ENCODE measurements around the gene C1QB.

DNA sequence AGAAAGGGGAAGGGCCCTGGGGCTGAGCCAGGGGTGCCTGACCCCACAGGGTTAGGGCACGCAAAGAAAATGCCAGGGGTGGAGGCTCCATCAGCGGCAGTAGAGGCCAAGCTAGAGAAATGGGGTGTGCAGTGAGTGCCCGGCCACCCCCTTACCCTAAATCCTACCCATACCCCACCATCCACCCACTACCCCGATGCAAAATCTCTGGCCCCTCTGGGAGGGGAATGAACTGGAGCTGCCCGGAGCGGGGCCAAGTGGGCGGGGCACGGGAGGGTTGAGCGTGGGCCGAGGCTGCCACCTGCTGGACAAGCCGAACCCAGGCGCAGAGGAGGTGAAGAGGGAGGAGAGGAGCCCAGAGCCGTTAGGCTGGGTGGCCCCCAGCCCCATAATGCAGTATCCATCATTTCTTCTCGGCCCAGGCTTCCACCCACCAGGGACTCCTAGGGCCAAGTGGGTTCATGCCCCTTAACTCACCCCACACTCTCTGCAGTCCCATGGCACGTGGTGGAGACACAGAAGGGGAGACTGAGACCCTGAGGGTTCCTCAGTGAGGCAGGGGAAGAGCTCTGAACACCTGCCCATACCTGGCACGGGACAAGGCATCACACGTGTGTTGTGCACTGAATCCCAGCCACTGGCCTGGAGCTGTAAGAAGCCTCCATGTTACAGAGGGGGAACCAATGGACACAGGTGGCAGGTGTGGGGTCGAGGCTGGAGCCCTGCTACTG lies 11.0 kb upstream of the C1QB start:
- no peak for TF ChIP-seq PPARA (CRISPR knock-in tag; IDR thresholded peaks at IDR 0.05; ENCODE audit: borderline replicate concordance)
- no peak for TF ChIP-seq ARNTL (CRISPR knock-in tag; IDR thresholded peaks at IDR 0.05; ENCODE audit: borderline replicate concordance, low read depth)
- no peak for TF ChIP-seq GLIS3 (CRISPR knock-in tag; IDR thresholded peaks at IDR 0.05)
- no peak for TF ChIP-seq ZFP3 (CRISPR knock-in tag; IDR thresholded peaks at IDR 0.05)
- TF ChIP-seq, protein P1, sequence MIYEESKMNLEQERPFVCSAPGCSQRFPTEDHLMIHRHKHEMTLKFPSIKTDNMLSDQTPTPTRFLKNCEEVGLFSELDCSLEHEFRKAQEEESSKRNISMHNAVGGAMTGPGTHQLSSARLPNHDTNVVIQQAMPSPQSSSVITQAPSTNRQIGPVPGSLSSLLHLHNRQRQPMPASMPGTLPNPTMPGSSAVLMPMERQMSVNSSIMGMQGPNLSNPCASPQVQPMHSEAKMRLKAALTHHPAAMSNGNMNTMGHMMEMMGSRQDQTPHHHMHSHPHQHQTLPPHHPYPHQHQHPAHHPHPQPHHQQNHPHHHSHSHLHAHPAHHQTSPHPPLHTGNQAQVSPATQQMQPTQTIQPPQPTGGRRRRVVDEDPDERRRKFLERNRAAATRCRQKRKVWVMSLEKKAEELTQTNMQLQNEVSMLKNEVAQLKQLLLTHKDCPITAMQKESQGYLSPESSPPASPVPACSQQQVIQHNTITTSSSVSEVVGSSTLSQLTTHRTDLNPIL (CRISPR knock-in tag; IDR thresholded peaks at IDR 0.05; ENCODE audit: low read depth): no peak
- TF ChIP-seq ZC3H10 (CRISPR knock-in tag; IDR thresholded peaks at IDR 0.05): no peak
- no peak for TF ChIP-seq RARB (CRISPR knock-in tag; IDR thresholded peaks at IDR 0.05)
- TF ChIP-seq TOX (CRISPR knock-in tag; IDR thresholded peaks at IDR 0.05; ENCODE audit: borderline replicate concordance): no peak
- no peak for TF ChIP-seq ISL1 (CRISPR knock-in tag; IDR thresholded peaks at IDR 0.05)
- TF ChIP-seq, protein P2, sequence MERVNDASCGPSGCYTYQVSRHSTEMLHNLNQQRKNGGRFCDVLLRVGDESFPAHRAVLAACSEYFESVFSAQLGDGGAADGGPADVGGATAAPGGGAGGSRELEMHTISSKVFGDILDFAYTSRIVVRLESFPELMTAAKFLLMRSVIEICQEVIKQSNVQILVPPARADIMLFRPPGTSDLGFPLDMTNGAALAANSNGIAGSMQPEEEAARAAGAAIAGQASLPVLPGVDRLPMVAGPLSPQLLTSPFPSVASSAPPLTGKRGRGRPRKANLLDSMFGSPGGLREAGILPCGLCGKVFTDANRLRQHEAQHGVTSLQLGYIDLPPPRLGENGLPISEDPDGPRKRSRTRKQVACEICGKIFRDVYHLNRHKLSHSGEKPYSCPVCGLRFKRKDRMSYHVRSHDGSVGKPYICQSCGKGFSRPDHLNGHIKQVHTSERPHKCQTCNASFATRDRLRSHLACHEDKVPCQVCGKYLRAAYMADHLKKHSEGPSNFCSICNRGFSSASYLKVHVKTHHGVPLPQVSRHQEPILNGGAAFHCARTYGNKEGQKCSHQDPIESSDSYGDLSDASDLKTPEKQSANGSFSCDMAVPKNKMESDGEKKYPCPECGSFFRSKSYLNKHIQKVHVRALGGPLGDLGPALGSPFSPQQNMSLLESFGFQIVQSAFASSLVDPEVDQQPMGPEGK (CRISPR knock-in tag; IDR thresholded peaks at IDR 0.05; ENCODE audit: borderline replicate concordance): no peak
- TF ChIP-seq BACH2 (CRISPR knock-in tag; IDR thresholded peaks at IDR 0.05; ENCODE audit: borderline replicate concordance): no peak
